Sigmoid colon (tissue), 4 donors: ENCODE results near the gene UBN2.

Experiments
- EP300 ChIP-seq, 4 donors: sonication (generic); formaldehyde crosslinking; IDR thresholded peaks; one replicate each; pipeline ENCODE4 v1.6.1; 2017; ENCODE audit warnings: antibody characterized with exemption in 4 of 4
- POLR2A ChIP-seq, 2 donors: fragments of 450-650 bp; IDR thresholded peaks; one replicate each; pipeline ENCODE4 v1.6.1; 2016; ENCODE audit warnings: antibody characterized with exemption in 2 of 2, mild to moderate bottlenecking in 2 of 2, moderate library complexity in 2 of 2
- POLR2AphosphoS5 ChIP-seq, 4 donors: sonication (generic); formaldehyde crosslinking; IDR thresholded peaks; one replicate each; pipeline ENCODE4 v1.6.1; 2017; ENCODE audit warnings: antibody characterized with exemption in 4 of 4
- TF ChIP-seq, protein P1 (sequence below), 4 experiments: fragments of 450-650 bp in 3 of 4; fragments of 200-600 bp in 1 of 4; IDR thresholded peaks; one replicate each; pipeline ENCODE4 v1.5.1; 2016 to 2019; ENCODE audit warnings: antibody characterized with exemption in 4 of 4, mild to moderate bottlenecking in 3 of 4, moderate library complexity in 2 of 4

DNA sequence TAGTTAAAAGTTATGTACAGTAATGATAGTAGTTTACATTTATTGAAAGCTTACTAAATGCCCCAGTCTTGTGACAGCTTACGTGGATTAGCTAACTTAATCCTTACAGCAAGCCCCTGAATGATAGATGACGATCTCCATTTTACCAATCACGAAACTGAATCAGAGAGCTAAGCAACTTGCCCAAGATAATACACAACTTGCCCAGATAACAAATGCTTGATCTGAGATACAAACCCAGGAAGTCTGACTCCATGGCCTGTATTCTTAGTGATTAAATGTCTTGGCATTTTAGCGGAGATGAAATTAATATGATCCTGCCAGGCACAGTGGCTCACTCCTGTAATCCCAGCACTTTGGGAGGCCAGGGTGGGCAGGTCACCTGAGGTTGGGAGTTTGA lies 63.2 kb downstream of the UBN2 start:
- TF ChIP-seq, protein P1, sequence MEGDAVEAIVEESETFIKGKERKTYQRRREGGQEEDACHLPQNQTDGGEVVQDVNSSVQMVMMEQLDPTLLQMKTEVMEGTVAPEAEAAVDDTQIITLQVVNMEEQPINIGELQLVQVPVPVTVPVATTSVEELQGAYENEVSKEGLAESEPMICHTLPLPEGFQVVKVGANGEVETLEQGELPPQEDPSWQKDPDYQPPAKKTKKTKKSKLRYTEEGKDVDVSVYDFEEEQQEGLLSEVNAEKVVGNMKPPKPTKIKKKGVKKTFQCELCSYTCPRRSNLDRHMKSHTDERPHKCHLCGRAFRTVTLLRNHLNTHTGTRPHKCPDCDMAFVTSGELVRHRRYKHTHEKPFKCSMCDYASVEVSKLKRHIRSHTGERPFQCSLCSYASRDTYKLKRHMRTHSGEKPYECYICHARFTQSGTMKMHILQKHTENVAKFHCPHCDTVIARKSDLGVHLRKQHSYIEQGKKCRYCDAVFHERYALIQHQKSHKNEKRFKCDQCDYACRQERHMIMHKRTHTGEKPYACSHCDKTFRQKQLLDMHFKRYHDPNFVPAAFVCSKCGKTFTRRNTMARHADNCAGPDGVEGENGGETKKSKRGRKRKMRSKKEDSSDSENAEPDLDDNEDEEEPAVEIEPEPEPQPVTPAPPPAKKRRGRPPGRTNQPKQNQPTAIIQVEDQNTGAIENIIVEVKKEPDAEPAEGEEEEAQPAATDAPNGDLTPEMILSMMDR (IDR thresholded peaks at IDR 0.05), result no peak
- TF ChIP-seq POLR2AphosphoS5 (IDR thresholded peaks at IDR 0.05) (no peak), POLR2A (IDR thresholded peaks at IDR 0.05) (no peak), EP300 (IDR thresholded peaks at IDR 0.05) (no peak)
